Stimulated activated CD4-positive, alpha-beta T cell treated with anti-CD3 and anti-CD28 coated beads, TNF-alpha, amount 100 ng/mL, for 4 hours (primary cell): ENCODE data around the gene CNIH3.

ENCODE experiments used
- DNase-seq, 3 experiments: peaks; one replicate each; pipeline ENCODE4 v3.0.0-alpha.2; 2020; ENCODE audit warnings: low read depth in 3 of 3

Gene CNIH3

GRCh38 chr1:224616756-224617409 lies 766 bp downstream of the CNIH3 start:
- DNase-seq: no peak

GRCh38 chr1:224617410-224618355 lies 1.6 kb downstream of the CNIH3 start:
- DNase-seq: no peak

GRCh38 chr1:224619209-224619608 lies 3.1 kb downstream of the CNIH3 start:
- DNase-seq: no peak

- DNase-seq: no peak
Observed at GRCh38 chr1:224620105-224620504, 4.0 kb downstream of the CNIH3 start.

GRCh38 chr1:224621813-224622682 lies 5.9 kb downstream of the CNIH3 start:
- no peak for DNase-seq

- DNase-seq: no peak
Observed at GRCh38 chr1:224622831-224623230, 6.7 kb downstream of the CNIH3 start.

GRCh38 chr1:224623310-224623714 lies 7.2 kb downstream of the CNIH3 start:
- DNase-seq: no peak

GRCh38 chr1:224623743-224624333 lies 7.7 kb downstream of the CNIH3 start:
- peak in 2 of 3 experiments; percentile 14 to 42 for DNase-seq

GRCh38 chr1:224624432-224624831 lies 8.3 kb downstream of the CNIH3 start:
- no peak for DNase-seq

GRCh38 chr1:224626042-224626441 lies 9.9 kb downstream of the CNIH3 start:
- no peak for DNase-seq

- no peak for DNase-seq
Observed at GRCh38 chr1:224629965-224630364, 13.8 kb downstream of the CNIH3 start.

GRCh38 chr1:224631462-224632115 lies 15.5 kb downstream of the CNIH3 start:
- no peak for DNase-seq

GRCh38 chr1:224632381-224632871 lies 16.3 kb downstream of the CNIH3 start:
- no peak for DNase-seq

GRCh38 chr1:224632921-224633321 lies 16.8 kb downstream of the CNIH3 start:
- no peak for DNase-seq

- DNase-seq: no peak
Observed at GRCh38 chr1:224635356-224635755, 19.2 kb downstream of the CNIH3 start.

GRCh38 chr1:224637515-224637914 lies 21.4 kb downstream of the CNIH3 start:
- no peak for DNase-seq

- DNase-seq: no peak
Observed at GRCh38 chr1:224637936-224638335, 21.8 kb downstream of the CNIH3 start.

GRCh38 chr1:224639426-224639975 lies 23.4 kb downstream of the CNIH3 start:
- no peak for DNase-seq

GRCh38 chr1:224640018-224640417 lies 23.9 kb downstream of the CNIH3 start:
- DNase-seq: no peak

GRCh38 chr1:224640587-224640986 lies 24.5 kb downstream of the CNIH3 start:
- DNase-seq: no peak

GRCh38 chr1:224641030-224641429 lies 24.9 kb downstream of the CNIH3 start:
- DNase-seq: no peak
